ENCODE results near the gene MRPL28.

DNA sequence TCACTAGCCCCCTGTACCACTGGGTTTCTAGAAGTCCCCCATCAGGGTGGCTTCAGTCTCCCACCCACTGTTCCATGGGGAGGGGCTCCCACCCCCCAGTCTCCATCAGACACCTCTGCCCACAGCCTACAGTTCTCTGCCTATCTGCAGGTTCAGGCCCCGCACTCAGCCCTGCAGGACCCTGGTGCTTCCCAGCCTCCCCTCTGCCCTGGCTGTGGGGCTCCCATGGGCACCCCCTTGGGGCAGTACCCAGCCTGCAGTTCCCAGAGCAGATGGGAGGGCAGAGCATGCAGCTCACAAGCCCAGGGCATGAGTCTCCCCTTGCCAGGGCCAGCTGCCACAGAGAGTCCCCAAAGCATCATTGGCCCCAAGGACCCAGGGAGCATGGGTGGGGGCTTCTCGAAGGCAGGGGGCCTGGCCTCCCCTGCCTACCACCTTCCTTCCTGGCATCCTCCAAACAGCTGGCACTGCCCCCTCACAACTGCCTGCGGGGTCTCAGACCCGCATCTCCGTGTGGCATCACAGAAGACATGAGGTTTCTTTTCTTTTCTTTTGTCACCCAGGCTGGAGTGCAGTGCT is 2.8 kb upstream of the MRPL28 start:
- TF ChIP-seq POLR2A (IDR thresholded peaks at IDR 0.05) (no peak), POLR2AphosphoS5 (IDR thresholded peaks at IDR 0.05) (no peak)
- TF ChIP-seq, protein P1, sequence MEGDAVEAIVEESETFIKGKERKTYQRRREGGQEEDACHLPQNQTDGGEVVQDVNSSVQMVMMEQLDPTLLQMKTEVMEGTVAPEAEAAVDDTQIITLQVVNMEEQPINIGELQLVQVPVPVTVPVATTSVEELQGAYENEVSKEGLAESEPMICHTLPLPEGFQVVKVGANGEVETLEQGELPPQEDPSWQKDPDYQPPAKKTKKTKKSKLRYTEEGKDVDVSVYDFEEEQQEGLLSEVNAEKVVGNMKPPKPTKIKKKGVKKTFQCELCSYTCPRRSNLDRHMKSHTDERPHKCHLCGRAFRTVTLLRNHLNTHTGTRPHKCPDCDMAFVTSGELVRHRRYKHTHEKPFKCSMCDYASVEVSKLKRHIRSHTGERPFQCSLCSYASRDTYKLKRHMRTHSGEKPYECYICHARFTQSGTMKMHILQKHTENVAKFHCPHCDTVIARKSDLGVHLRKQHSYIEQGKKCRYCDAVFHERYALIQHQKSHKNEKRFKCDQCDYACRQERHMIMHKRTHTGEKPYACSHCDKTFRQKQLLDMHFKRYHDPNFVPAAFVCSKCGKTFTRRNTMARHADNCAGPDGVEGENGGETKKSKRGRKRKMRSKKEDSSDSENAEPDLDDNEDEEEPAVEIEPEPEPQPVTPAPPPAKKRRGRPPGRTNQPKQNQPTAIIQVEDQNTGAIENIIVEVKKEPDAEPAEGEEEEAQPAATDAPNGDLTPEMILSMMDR (IDR thresholded peaks at IDR 0.05 in 8 of 11, conservative IDR thresholded peaks at IDR 0.05 in 3 of 11): no peak

Data from spleen (tissue), 7 donors.